22Rv1 (cell line): ENCODE measurements around the gene TLE2.

ENCODE experiments used
- CTCF ChIP-seq: fragments of 450-650 bp; IDR thresholded peaks from 2 replicates; pipeline ENCODE4 v1.5.1; 2017; ENCODE audit warnings: mild to moderate bottlenecking
- ZFX ChIP-seq: fragments of 450-650 bp; IDR thresholded peaks from 2 replicates; pipeline ENCODE4 v1.6.1; 2017; ENCODE audit warnings: antibody characterized with exemption, borderline replicate concordance

GRCh38 chr19:2977746-2978138 is 51.3 kb downstream of the TLE2 start:
- TF ChIP-seq CTCF: no peak
- no peak for TF ChIP-seq ZFX
